ENCODE data around the gene VEPH1.

- TF ChIP-seq, protein P1, sequence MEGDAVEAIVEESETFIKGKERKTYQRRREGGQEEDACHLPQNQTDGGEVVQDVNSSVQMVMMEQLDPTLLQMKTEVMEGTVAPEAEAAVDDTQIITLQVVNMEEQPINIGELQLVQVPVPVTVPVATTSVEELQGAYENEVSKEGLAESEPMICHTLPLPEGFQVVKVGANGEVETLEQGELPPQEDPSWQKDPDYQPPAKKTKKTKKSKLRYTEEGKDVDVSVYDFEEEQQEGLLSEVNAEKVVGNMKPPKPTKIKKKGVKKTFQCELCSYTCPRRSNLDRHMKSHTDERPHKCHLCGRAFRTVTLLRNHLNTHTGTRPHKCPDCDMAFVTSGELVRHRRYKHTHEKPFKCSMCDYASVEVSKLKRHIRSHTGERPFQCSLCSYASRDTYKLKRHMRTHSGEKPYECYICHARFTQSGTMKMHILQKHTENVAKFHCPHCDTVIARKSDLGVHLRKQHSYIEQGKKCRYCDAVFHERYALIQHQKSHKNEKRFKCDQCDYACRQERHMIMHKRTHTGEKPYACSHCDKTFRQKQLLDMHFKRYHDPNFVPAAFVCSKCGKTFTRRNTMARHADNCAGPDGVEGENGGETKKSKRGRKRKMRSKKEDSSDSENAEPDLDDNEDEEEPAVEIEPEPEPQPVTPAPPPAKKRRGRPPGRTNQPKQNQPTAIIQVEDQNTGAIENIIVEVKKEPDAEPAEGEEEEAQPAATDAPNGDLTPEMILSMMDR (optimal IDR thresholded peaks at IDR 0.05 in 1 of 3, IDR thresholded peaks at IDR 0.05 in 1 of 3, conservative IDR thresholded peaks at IDR 0.05 in 1 of 3; ENCODE audit: extremely low read depth in 1 of 3, insufficient read depth in 2 of 3, low read length in 3 of 3), result no peak
- no peak for TF ChIP-seq EZH2 (IDR thresholded peaks at IDR 0.05; ENCODE audit: low read length)
These were observed 173.0 kb downstream of the VEPH1 start for GRCh38 chr3:157330206-157330605.
